Measurements from ENCODE around the gene SHB.

DNA sequence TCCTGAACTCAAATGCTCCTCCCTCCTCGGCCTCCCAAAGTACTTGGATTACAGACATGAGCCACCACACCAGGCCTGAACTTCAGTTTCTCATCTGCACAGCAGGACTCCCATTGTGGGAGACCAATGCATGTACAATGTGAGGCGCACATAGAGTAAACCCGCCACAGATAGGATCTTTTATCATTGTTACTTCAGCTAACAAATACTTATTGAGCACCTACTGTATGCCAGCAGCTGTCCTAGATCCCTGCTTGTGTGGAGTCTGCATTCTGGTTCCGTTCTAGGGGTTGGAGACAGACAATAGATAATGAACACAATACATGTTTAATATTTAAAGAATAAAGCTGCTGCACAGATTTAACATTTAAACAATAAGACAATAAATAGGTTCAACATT, 158.8 kb downstream of the SHB start:
- TF ChIP-seq, protein P1, sequence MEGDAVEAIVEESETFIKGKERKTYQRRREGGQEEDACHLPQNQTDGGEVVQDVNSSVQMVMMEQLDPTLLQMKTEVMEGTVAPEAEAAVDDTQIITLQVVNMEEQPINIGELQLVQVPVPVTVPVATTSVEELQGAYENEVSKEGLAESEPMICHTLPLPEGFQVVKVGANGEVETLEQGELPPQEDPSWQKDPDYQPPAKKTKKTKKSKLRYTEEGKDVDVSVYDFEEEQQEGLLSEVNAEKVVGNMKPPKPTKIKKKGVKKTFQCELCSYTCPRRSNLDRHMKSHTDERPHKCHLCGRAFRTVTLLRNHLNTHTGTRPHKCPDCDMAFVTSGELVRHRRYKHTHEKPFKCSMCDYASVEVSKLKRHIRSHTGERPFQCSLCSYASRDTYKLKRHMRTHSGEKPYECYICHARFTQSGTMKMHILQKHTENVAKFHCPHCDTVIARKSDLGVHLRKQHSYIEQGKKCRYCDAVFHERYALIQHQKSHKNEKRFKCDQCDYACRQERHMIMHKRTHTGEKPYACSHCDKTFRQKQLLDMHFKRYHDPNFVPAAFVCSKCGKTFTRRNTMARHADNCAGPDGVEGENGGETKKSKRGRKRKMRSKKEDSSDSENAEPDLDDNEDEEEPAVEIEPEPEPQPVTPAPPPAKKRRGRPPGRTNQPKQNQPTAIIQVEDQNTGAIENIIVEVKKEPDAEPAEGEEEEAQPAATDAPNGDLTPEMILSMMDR (conservative IDR thresholded peaks at IDR 0.05; ENCODE audit: low read depth, low read length): no peak
- TF ChIP-seq EZH2 (IDR thresholded peaks at IDR 0.05; ENCODE audit: borderline replicate concordance, low read depth, low read length, poor library complexity, severe bottlenecking): no peak

All from A673 (cell line).